Gastrocnemius medialis (tissue), 4 donors: ENCODE results near the gene EFNB2.

Source experiments
- CTCF ChIP-seq, 5 experiments: fragments of 450-650 bp in 3 of 5; fragments of 200-600 bp in 2 of 5; sonication (generic) in 2 of 5; IDR thresholded peaks in 4 of 5; conservative IDR thresholded peaks in 1 of 5; 1 replicate in 4 of 5; 2 replicates in 1 of 5; pipeline ENCODE4 v1.5.1; 2016 to 2019; ENCODE audit warnings: antibody characterized with exemption in 5 of 5, mild to moderate bottlenecking in 3 of 5, moderate library complexity in 3 of 5
- POLR2A ChIP-seq, 2 donors: fragments of 450-650 bp; IDR thresholded peaks; one replicate each; pipeline ENCODE4 v1.6.1; 2017; ENCODE audit warnings: antibody characterized with exemption in 2 of 2, mild to moderate bottlenecking in 2 of 2, moderate library complexity in 2 of 2

DNA sequence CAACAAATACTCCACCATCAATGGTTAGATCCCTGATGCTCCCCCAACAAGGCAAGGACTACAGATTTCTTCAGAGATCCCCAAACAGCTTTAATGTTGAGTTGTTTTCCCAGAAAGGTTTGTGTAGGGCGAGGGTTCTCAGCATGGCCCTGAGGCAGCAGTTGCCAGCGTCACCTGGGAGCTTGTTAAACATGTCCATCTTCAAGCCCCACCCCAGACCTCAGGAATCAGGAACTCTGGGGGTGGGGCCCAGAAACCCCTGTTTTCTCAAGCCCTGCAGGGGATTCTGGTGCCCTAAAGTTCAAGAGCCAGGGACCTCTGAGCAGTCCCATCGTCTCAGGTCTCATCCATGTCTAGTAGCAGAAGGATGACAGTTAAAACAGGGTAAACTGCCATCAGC, 9.6 kb downstream of the EFNB2 start:
- TF ChIP-seq CTCF (IDR thresholded peaks at IDR 0.05 in 4 of 5, conservative IDR thresholded peaks at IDR 0.05 in 1 of 5), result no peak
- TF ChIP-seq POLR2A (IDR thresholded peaks at IDR 0.05), result no peak
